Measurements from ENCODE around the gene EGLN2. TPM values are rescaled to one million over a fixed set of nuclear protein-coding genes. Genes with fewer than 3 reads are reported as not detected.
"Not testable (repeated sequence)": the region's sequence is repeated elsewhere in the genome, so short reads cannot be mapped to it uniquely, and the experiment has no call there.

EGLN2 gene
- total RNA-seq, 2 donors from 2014 or later, result 50.8 to 51.4 TPM

- DNase-seq, result peak; percentile 73 to 81 (median 76)
- 0 to 7% methylated on average over 10 to 40 of the region's 65 CpGs for WGBS, 2 donors
- H3K27me3 ChIP-seq; H3K36me3 ChIP-seq (replicated peaks in 1 of 2; ENCODE audit: insufficient read depth in 1 of 2, low read depth in 2 of 2); H3K4me3 ChIP-seq; intact Hi-C loops (cut with DNase I); H3K9me3 ChIP-seq: not testable (repeated sequence)
- Histone ChIP-seq H3K4me1 (peaks cover 42% of the 10 kb centered on the region), H3K27ac (peak overlapping the region in 2 of 4 donors; percentile 57 to 76)
- TF ChIP-seq CTCF (IDR thresholded peaks at IDR 0.05) (peak in 3 of 7 experiments; percentile 10 to 30 (median 19)), POLR2A (IDR thresholded peaks at IDR 0.05) (peak in 1 of 3 donors; percentile 16)
- peak; percentile 92 for ATAC-seq
Measured at GRCh38 chr19:40810649-40811408, 11.8 kb downstream of the EGLN2 start.

- Histone ChIP-seq H3K27me3 (no peaks in the 10 kb centered on the region), H3K27ac (peak overlapping the region in 2 of 4 donors; percentile 57 to 76), H3K4me3 (no peak overlapping the region), H3K9me3 (no peaks in the 10 kb centered on the region), H3K36me3 (replicated peaks in 1 of 2; ENCODE audit: insufficient read depth in 1 of 2, low read depth in 2 of 2) (no peaks in the 10 kb centered on the region), H3K4me1 (peaks cover 34% of the 10 kb centered on the region)
- no peak for DNase-seq
- WGBS, 2 donors, result 53 to 60% methylated on average over 19 to 35 of the region's 35 CpGs
- intact Hi-C loops (cut with DNase I), result no loop called here
- TF ChIP-seq CTCF (IDR thresholded peaks at IDR 0.05) (no peak), POLR2A (IDR thresholded peaks at IDR 0.05) (no peak)
- ATAC-seq, result no peak
Measured at GRCh38 chr19:40811478-40812341, 12.7 kb downstream of the EGLN2 start.

- WGBS, 2 donors, result 89 to 93% methylated on average over 7 of the region's 7 CpGs
- H3K36me3 ChIP-seq (replicated peaks in 1 of 2; ENCODE audit: insufficient read depth in 1 of 2, low read depth in 2 of 2); ATAC-seq; DNase-seq; H3K4me3 ChIP-seq; H3K27me3 ChIP-seq; intact Hi-C loops (cut with DNase I); H3K9me3 ChIP-seq; H3K27ac ChIP-seq: not testable (repeated sequence)
- H3K4me1 ChIP-seq, result peaks cover 28% of the 10 kb centered on the region
Measured at GRCh38 chr19:40812571-40812970, 13.6 kb downstream of the EGLN2 start.

- Histone ChIP-seq H3K36me3 (replicated peaks in 1 of 2; ENCODE audit: insufficient read depth in 1 of 2, low read depth in 2 of 2) (no peaks in the 10 kb centered on the region), H3K27ac (no peak overlapping the region), H3K4me1 (peaks cover 28% of the 10 kb centered on the region), H3K4me3 (no peak overlapping the region), H3K9me3 (no peaks in the 10 kb centered on the region), H3K27me3 (no peaks in the 10 kb centered on the region)
- WGBS, 2 donors, result 47 to 55% methylated on average over 3 to 4 of the region's 4 CpGs
- DNase-seq (peak in 1 of 4 donors; percentile 22), ATAC-seq (no peak)
- no peak for TF ChIP-seq CTCF (IDR thresholded peaks at IDR 0.05)
- no peak for TF ChIP-seq POLR2A (IDR thresholded peaks at IDR 0.05)
- intact Hi-C loops (cut with DNase I), result no loop called here
Measured at GRCh38 chr19:40813182-40813581, 14.2 kb downstream of the EGLN2 start.

- ATAC-seq, result no peak
- Histone ChIP-seq H3K4me1 (peaks cover 33% of the 10 kb centered on the region), H3K27me3 (no peaks in the 10 kb centered on the region), H3K27ac (no peak overlapping the region), H3K4me3 (no peak overlapping the region), H3K36me3 (replicated peaks in 1 of 2; ENCODE audit: insufficient read depth in 1 of 2, low read depth in 2 of 2) (no peaks in the 10 kb centered on the region), H3K9me3 (no peaks in the 10 kb centered on the region)
- intact Hi-C loops (cut with DNase I), result no loop called here
- 62 to 70% methylated on average over 4 of the region's 4 CpGs for WGBS, 2 donors
- TF ChIP-seq CTCF (IDR thresholded peaks at IDR 0.05), result no peak
- no peak for TF ChIP-seq POLR2A (IDR thresholded peaks at IDR 0.05)
- DNase-seq, result peak in 1 of 4 donors; percentile 3
Measured at GRCh38 chr19:40815223-40815622, 16.2 kb downstream of the EGLN2 start.

All from body of pancreas (tissue), 4 donors.